Measurements from ENCODE around the gene TMED9.
A peak's percentile ranks its signal among the peaks of the same experiment; 100 is the strongest.
"Not testable (repeated sequence)": the region's sequence is repeated elsewhere in the genome, so short reads cannot be mapped to it uniquely, and the experiment has no call there.

Gene TMED9

GRCh38 chr5:177592010-177592834 lies at the start of gene TMED9:
TSS of gene TMED9 (plus strand) at chr5:177592203. CDS start at chr5:177592215, 12 bp downstream.
- peak; percentile 78 for DNase-seq (ENCODE audit: low read depth)

- DNase-seq (ENCODE audit: low read depth): no peak
These were observed 49.1 kb upstream of the TMED9 start for GRCh38 chr5:177542816-177543465.

GRCh38 chr5:177545487-177546257 lies 46.3 kb upstream of the TMED9 start:
- DNase-seq (ENCODE audit: low read depth): no peak

GRCh38 chr5:177546258-177546741 lies 45.7 kb upstream of the TMED9 start:
- DNase-seq (ENCODE audit: low read depth): no peak

GRCh38 chr5:177547736-177548135 lies 44.3 kb upstream of the TMED9 start:
- DNase-seq (ENCODE audit: low read depth): no peak

- no peak for DNase-seq (ENCODE audit: low read depth)
These were observed 43.5 kb upstream of the TMED9 start for GRCh38 chr5:177548495-177548894.

- DNase-seq (ENCODE audit: low read depth): no peak
These were observed 41.9 kb upstream of the TMED9 start for GRCh38 chr5:177550122-177550521.

GRCh38 chr5:177552839-177553455 lies 39.1 kb upstream of the TMED9 start:
- no peak for DNase-seq (ENCODE audit: low read depth)

- DNase-seq (ENCODE audit: low read depth): peak; percentile 25
These were observed 38.2 kb upstream of the TMED9 start for GRCh38 chr5:177553671-177554429.

- peak; percentile 89 for DNase-seq (ENCODE audit: low read depth)
These were observed 37.4 kb upstream of the TMED9 start, which contains the start of gene FAM193B for GRCh38 chr5:177554474-177555111. TSS of gene FAM193B (minus strand) at chr5:177554563. CDS start at chr5:177554458, 105 bp downstream.

- no peak for DNase-seq (ENCODE audit: low read depth)
These were observed 36.8 kb upstream of the TMED9 start for GRCh38 chr5:177555228-177555627.

- no peak for DNase-seq (ENCODE audit: low read depth)
These were observed 36.3 kb upstream of the TMED9 start for GRCh38 chr5:177555665-177556064.

GRCh38 chr5:177557041-177557647 lies 34.9 kb upstream of the TMED9 start:
- DNase-seq (ENCODE audit: low read depth): no peak

- no peak for DNase-seq (ENCODE audit: low read depth)
These were observed 34.2 kb upstream of the TMED9 start for GRCh38 chr5:177557796-177558195.

- DNase-seq (ENCODE audit: low read depth): not testable (repeated sequence)
These were observed 32.5 kb upstream of the TMED9 start for GRCh38 chr5:177559446-177559941.

- no peak for DNase-seq (ENCODE audit: low read depth)
These were observed 27.0 kb upstream of the TMED9 start for GRCh38 chr5:177565046-177565445.

- no peak for DNase-seq (ENCODE audit: low read depth)
These were observed 23.7 kb upstream of the TMED9 start for GRCh38 chr5:177568326-177568725.

- DNase-seq (ENCODE audit: low read depth): no peak
These were observed 22.1 kb upstream of the TMED9 start for GRCh38 chr5:177569894-177570293.

GRCh38 chr5:177575488-177575887 lies 16.5 kb upstream of the TMED9 start:
- DNase-seq (ENCODE audit: low read depth): no peak

GRCh38 chr5:177576169-177576568 lies 15.8 kb upstream of the TMED9 start:
- DNase-seq (ENCODE audit: low read depth): no peak
